A673 (cell line): Measurements from ENCODE around the gene ADAMTSL2.

Experiments
- CTCF ChIP-seq: fragments of 300-800, 200-600 bp; sonication (generic); conservative IDR thresholded peaks from 2 replicates; pipeline ENCODE4 v1.5.1; 2017; ENCODE audit warnings: low read depth, mild to moderate bottlenecking, antibody characterized with exemption, low read length, moderate library complexity, mixed read lengths
- EZH2 ChIP-seq: fragments of 200-600 bp; sonication (generic); IDR thresholded peaks from 2 replicates; pipeline ENCODE4 v1.6.1; 2017; ENCODE audit warnings: borderline replicate concordance, low read depth, mild to moderate bottlenecking, mixed read lengths, antibody characterized with exemption, low read length; ENCODE audit not compliant: poor library complexity, severe bottlenecking

GRCh38 chr9:133515615-133516255, 18.8 kb upstream of the ADAMTSL2 start:
- TF ChIP-seq CTCF (no peak), EZH2 (no peak)
